ENCODE data around the gene ITPK1.

The ITPK1 gene

GRCh38 chr14:93028724-93029076 is 87.0 kb downstream of the ITPK1 start:
- no peak overlapping the region for H3K9ac ChIP-seq (ENCODE audit: low read depth, low read length)

GRCh38 chr14:93027810-93028723 is 87.7 kb downstream of the ITPK1 start:
- Histone ChIP-seq H3K4me3 (ENCODE audit: low read depth in 1 of 2, low read length in 2 of 2) (no peak overlapping the region), H2AFZ (ENCODE audit: low read depth, low read length) (no peak overlapping the region), H3K36me3 (ENCODE audit: insufficient read depth, low read length) (peaks cover 3% of the 10 kb centered on the region; the same call in 1 of the 2 replicates), H3K27me3 (ENCODE audit: insufficient read depth, low read length, poor library complexity) (no peaks in the 10 kb centered on the region), H3K4me1 (ENCODE audit: insufficient read depth, low read length) (no peaks in the 10 kb centered on the region), H4K20me1 (ENCODE audit: insufficient read depth, low read length) (peaks cover 45% of the 10 kb centered on the region), H3K9me3 (ENCODE audit: insufficient read depth, low read length, severe bottlenecking) (no peaks in the 10 kb centered on the region), H3K79me2 (ENCODE audit: insufficient read depth, low read length) (no peaks in the 10 kb centered on the region; the same call in 1 of the 2 replicates), H3K9ac (ENCODE audit: low read depth, low read length) (no peak overlapping the region), H3K27ac (ENCODE audit: low read length) (no peak overlapping the region), H3K4me2 (ENCODE audit: insufficient read depth, low read length) (no peak overlapping the region)
- TF ChIP-seq CTCF (IDR thresholded peaks at IDR 0.05; ENCODE audit: borderline replicate concordance, extremely low read depth, low read length, poor library complexity, severe bottlenecking) (no peak), EZH2 (IDR thresholded peaks at IDR 0.05; ENCODE audit: borderline replicate concordance, low read depth, low read length, severe bottlenecking) (no peak)
- DNase-seq (no peak), ATAC-seq (ENCODE audit: insufficient read depth, low read depth) (no peak)

More at GRCh38 chr14:93028724-93029076, 87.0 kb downstream of the ITPK1 start:
- Histone ChIP-seq H3K27ac (ENCODE audit: low read length) (no peak overlapping the region), H2AFZ (ENCODE audit: low read depth, low read length) (no peak overlapping the region), H3K4me2 (ENCODE audit: insufficient read depth, low read length) (no peak overlapping the region), H3K4me1 (ENCODE audit: insufficient read depth, low read length) (no peaks in the 10 kb centered on the region), H3K79me2 (ENCODE audit: insufficient read depth, low read length) (peaks cover 4% of the 10 kb centered on the region; the same call in 1 of the 2 replicates), H3K9me3 (ENCODE audit: insufficient read depth, low read length, severe bottlenecking) (no peaks in the 10 kb centered on the region), H3K36me3 (ENCODE audit: insufficient read depth, low read length) (peaks cover 3% of the 10 kb centered on the region; the same call in 1 of the 2 replicates), H4K20me1 (ENCODE audit: insufficient read depth, low read length) (peaks cover 50% of the 10 kb centered on the region), H3K4me3 (ENCODE audit: low read depth in 1 of 2, low read length in 2 of 2) (no peak overlapping the region), H3K27me3 (ENCODE audit: insufficient read depth, low read length, poor library complexity) (no peaks in the 10 kb centered on the region)
- TF ChIP-seq CTCF (IDR thresholded peaks at IDR 0.05; ENCODE audit: borderline replicate concordance, extremely low read depth, low read length, poor library complexity, severe bottlenecking) = no peak
- no peak for TF ChIP-seq EZH2 (IDR thresholded peaks at IDR 0.05; ENCODE audit: borderline replicate concordance, low read depth, low read length, severe bottlenecking)
- ATAC-seq (ENCODE audit: insufficient read depth, low read depth) (no peak), DNase-seq (no peak)

GRCh38 chr14:93026339-93026738 is 89.4 kb downstream of the ITPK1 start:
- Histone ChIP-seq H4K20me1 (ENCODE audit: insufficient read depth, low read length) (peaks cover 42% of the 10 kb centered on the region), H3K4me2 (ENCODE audit: insufficient read depth, low read length) (no peak overlapping the region), H3K36me3 (ENCODE audit: insufficient read depth, low read length) (peaks cover 3% of the 10 kb centered on the region; the same call in 1 of the 2 replicates), H3K79me2 (ENCODE audit: insufficient read depth, low read length) (peaks cover 4% of the 10 kb centered on the region; the same call in 1 of the 2 replicates), H3K9ac (ENCODE audit: low read depth, low read length) (no peak overlapping the region), H3K4me3 (ENCODE audit: low read depth in 1 of 2, low read length in 2 of 2) (no peak overlapping the region), H3K9me3 (ENCODE audit: insufficient read depth, low read length, severe bottlenecking) (no peaks in the 10 kb centered on the region), H3K27me3 (ENCODE audit: insufficient read depth, low read length, poor library complexity) (no peaks in the 10 kb centered on the region), H2AFZ (ENCODE audit: low read depth, low read length) (no peak overlapping the region), H3K4me1 (ENCODE audit: insufficient read depth, low read length) (no peaks in the 10 kb centered on the region), H3K27ac (ENCODE audit: low read length) (no peak overlapping the region)
- no peak for DNase-seq
- no peak for ATAC-seq (ENCODE audit: insufficient read depth, low read depth)
- TF ChIP-seq CTCF (IDR thresholded peaks at IDR 0.05; ENCODE audit: borderline replicate concordance, extremely low read depth, low read length, poor library complexity, severe bottlenecking) (no peak), EZH2 (IDR thresholded peaks at IDR 0.05; ENCODE audit: borderline replicate concordance, low read depth, low read length, severe bottlenecking) (no peak)

Measured in DND-41 (cell line).